ENCODE results near the gene DDHD1.

DNA sequence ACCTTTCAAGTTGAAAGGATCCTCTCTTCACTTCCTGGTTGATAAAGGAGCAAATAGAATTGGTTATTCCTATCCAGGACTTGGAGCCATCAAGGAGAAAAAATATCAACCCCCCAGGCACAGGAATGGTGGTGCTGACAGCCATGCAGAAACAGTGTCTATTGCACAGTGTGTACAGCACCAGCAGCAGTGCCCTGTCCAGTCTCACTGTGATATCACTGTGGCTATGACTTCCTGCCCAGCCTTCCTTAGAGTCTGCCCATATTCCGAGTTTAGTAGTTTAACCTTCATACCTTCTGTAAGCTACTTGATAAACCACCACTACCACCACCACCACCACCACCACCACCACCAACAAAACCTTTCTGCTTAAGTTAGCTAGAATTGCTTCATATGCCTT lies 157.1 kb downstream of the DDHD1 start:
- TF ChIP-seq POLR2A (IDR thresholded peaks at IDR 0.05; ENCODE audit: low read length) = no peak
- TF ChIP-seq, protein P1, sequence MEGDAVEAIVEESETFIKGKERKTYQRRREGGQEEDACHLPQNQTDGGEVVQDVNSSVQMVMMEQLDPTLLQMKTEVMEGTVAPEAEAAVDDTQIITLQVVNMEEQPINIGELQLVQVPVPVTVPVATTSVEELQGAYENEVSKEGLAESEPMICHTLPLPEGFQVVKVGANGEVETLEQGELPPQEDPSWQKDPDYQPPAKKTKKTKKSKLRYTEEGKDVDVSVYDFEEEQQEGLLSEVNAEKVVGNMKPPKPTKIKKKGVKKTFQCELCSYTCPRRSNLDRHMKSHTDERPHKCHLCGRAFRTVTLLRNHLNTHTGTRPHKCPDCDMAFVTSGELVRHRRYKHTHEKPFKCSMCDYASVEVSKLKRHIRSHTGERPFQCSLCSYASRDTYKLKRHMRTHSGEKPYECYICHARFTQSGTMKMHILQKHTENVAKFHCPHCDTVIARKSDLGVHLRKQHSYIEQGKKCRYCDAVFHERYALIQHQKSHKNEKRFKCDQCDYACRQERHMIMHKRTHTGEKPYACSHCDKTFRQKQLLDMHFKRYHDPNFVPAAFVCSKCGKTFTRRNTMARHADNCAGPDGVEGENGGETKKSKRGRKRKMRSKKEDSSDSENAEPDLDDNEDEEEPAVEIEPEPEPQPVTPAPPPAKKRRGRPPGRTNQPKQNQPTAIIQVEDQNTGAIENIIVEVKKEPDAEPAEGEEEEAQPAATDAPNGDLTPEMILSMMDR (IDR thresholded peaks at IDR 0.05) = no peak
- no peak for TF ChIP-seq RFX5 (IDR thresholded peaks at IDR 0.05)
- TF ChIP-seq, protein P2, sequence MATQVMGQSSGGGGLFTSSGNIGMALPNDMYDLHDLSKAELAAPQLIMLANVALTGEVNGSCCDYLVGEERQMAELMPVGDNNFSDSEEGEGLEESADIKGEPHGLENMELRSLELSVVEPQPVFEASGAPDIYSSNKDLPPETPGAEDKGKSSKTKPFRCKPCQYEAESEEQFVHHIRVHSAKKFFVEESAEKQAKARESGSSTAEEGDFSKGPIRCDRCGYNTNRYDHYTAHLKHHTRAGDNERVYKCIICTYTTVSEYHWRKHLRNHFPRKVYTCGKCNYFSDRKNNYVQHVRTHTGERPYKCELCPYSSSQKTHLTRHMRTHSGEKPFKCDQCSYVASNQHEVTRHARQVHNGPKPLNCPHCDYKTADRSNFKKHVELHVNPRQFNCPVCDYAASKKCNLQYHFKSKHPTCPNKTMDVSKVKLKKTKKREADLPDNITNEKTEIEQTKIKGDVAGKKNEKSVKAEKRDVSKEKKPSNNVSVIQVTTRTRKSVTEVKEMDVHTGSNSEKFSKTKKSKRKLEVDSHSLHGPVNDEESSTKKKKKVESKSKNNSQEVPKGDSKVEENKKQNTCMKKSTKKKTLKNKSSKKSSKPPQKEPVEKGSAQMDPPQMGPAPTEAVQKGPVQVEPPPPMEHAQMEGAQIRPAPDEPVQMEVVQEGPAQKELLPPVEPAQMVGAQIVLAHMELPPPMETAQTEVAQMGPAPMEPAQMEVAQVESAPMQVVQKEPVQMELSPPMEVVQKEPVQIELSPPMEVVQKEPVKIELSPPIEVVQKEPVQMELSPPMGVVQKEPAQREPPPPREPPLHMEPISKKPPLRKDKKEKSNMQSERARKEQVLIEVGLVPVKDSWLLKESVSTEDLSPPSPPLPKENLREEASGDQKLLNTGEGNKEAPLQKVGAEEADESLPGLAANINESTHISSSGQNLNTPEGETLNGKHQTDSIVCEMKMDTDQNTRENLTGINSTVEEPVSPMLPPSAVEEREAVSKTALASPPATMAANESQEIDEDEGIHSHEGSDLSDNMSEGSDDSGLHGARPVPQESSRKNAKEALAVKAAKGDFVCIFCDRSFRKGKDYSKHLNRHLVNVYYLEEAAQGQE (IDR thresholded peaks at IDR 0.05) = no peak
- TF ChIP-seq BHLHE40 (IDR thresholded peaks at IDR 0.05; ENCODE audit: low read depth, low read length) = no peak
- TF ChIP-seq CEBPB (IDR thresholded peaks at IDR 0.05) = no peak
- no peak for TF ChIP-seq EP300 (IDR thresholded peaks at IDR 0.05)
- no peak for TF ChIP-seq RAD21 (conservative IDR thresholded peaks at IDR 0.05 in 1 of 2, IDR thresholded peaks at IDR 0.05 in 1 of 2)
- TF ChIP-seq JUNB (IDR thresholded peaks at IDR 0.05) = no peak
- TF ChIP-seq JUN (IDR thresholded peaks at IDR 0.05) = no peak
- TF ChIP-seq HDAC2 (IDR thresholded peaks at IDR 0.05) = no peak
- TF ChIP-seq, protein P3, sequence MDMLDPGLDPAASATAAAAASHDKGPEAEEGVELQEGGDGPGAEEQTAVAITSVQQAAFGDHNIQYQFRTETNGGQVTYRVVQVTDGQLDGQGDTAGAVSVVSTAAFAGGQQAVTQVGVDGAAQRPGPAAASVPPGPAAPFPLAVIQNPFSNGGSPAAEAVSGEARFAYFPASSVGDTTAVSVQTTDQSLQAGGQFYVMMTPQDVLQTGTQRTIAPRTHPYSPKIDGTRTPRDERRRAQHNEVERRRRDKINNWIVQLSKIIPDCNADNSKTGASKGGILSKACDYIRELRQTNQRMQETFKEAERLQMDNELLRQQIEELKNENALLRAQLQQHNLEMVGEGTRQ (IDR thresholded peaks at IDR 0.05) = no peak
- no peak for TF ChIP-seq SREBF2 (IDR thresholded peaks at IDR 0.05)

Data from A549 (cell line).